HG03432 (cell line): Measurements from ENCODE around the gene KLRC1.
"Not testable (repeated sequence)": the region's sequence is repeated elsewhere in the genome, so short reads cannot be mapped to it uniquely, and the experiment has no call there.

Experiments used
- ATAC-seq: cut with Tn5 transposase; IDR thresholded peaks from one replicate; pipeline ENCODE4 v1.9.1; 2021; ENCODE audit warnings: mild to moderate bottlenecking, moderate library complexity; ENCODE audit not compliant: unreplicated experiment

Gene KLRC1

GRCh38 chr12:10424260-10424899, 28.8 kb downstream of the KLRC1 start:
- not testable (repeated sequence) for ATAC-seq

- not testable (repeated sequence) for ATAC-seq
These were observed 31.0 kb downstream of the KLRC1 start for GRCh38 chr12:10422159-10422558.

- ATAC-seq: not testable (repeated sequence)
These were observed 32.8 kb downstream of the KLRC1 start, which contains the start of gene KLRC3 for GRCh38 chr12:10420334-10420733. Gene KLRC3, minus strand, starts transcription at chr12:10420595. Its CDS starts 45 bp downstream, at chr12:10420550.

- no peak for ATAC-seq
These were observed 43.8 kb downstream of the KLRC1 start, which contains the start of gene KLRC4 for GRCh38 chr12:10409392-10409791. Gene KLRC4, minus strand, starts transcription at chr12:10409757. Its CDS starts 182 bp downstream, at chr12:10409575.

GRCh38 chr12:10408842-10409241, 44.3 kb downstream of the KLRC1 start:
- ATAC-seq: no peak

- no peak for ATAC-seq
These were observed 46.5 kb downstream of the KLRC1 start for GRCh38 chr12:10406725-10407124.

- no peak for ATAC-seq
These were observed 47.9 kb downstream of the KLRC1 start for GRCh38 chr12:10405294-10405693.

GRCh38 chr12:10404798-10405197, 48.4 kb downstream of the KLRC1 start:
- no peak for ATAC-seq

GRCh38 chr12:10400829-10401228, 52.3 kb downstream of the KLRC1 start:
- ATAC-seq: no peak

GRCh38 chr12:10398168-10398567, 55.0 kb downstream of the KLRC1 start:
- no peak for ATAC-seq

- no peak for ATAC-seq
These were observed 55.9 kb downstream of the KLRC1 start for GRCh38 chr12:10397296-10397695.

GRCh38 chr12:10396176-10396575, 57.0 kb downstream of the KLRC1 start:
- ATAC-seq: not testable (repeated sequence)
